HepG2 (cell line): Measurements from ENCODE around the gene RGS2. TPM values are rescaled to one million over a fixed set of nuclear protein-coding genes. Genes with fewer than 3 reads are reported as not detected.

Experiments
- ATAC-seq: fragments of 200-7000 bp; cut with Tn5 transposase; 3 replicates; pipeline ENCODE4 v1.9.1; 2020; ENCODE audit warnings: mild to moderate bottlenecking, moderate library complexity
- BruUV-seq: library from RNA; stranded (reverse); fragments of 400-500 nt; replicated peaks from 2 replicates; lab custom pipeline; 2021; lab: Mats Ljungman, UMichigan
- CTCF ChIA-PET: fragments of 300-600 bp; formaldehyde crosslinking; extraction: SDS; loops from one replicate; lab custom pipeline; 2021; ENCODE audit warnings: low total read pairs, inconsistent platforms, low intra/inter-chr PET ratio; lab: Yijun Ruan, JAX
- POLR2A ChIA-PET: fragments of 350-600 bp; sonication (Branson Sonifier 250); formaldehyde crosslinking; loops from one replicate; lab custom pipeline; 2020; ENCODE audit warnings: antibody characterized with exemption, inconsistent platforms; lab: Yijun Ruan, JAX
- DNase-seq: peaks from one replicate; pipeline ENCODE4 v3.0.0-alpha.2; 2015; ENCODE audit warnings: low spot score
- FAIRE-seq: peaks from 3 replicates; lab custom pipeline; 2011; peaks lifted over from hg19 to GRCh38; lab: Jason Lieb, UNC
- H2AFZ ChIP-seq: one replicate; pipeline ENCODE4 v1.6.1; 2011; ENCODE audit warnings: low read length, inconsistent platforms
- H3K27ac ChIP-seq: fragments of 300-600 bp; 3 replicates; pipeline ENCODE4 v1.8.0; 2011; ENCODE audit warnings: mixed run types, mild to moderate bottlenecking, mixed read lengths, low read length, inconsistent platforms; ENCODE audit not compliant: insufficient read depth; ENCODE audit errors: extremely low read length
- H3K27me3 ChIP-seq, 2 experiments: fragments of 200-600 bp in 1 of 2; 2 replicates in 1 of 2; 3 replicates in 1 of 2; pipeline versions ENCODE4 v1.6.0 to v1.8.0; 2011; ENCODE audit warnings: low read length in 2 of 2, mild to moderate bottlenecking in 2 of 2, moderate library complexity in 2 of 2, inconsistent platforms in 1 of 2; ENCODE audit not compliant: insufficient read depth in 2 of 2, control insufficient read depth in 1 of 2
- H3K36me3 ChIP-seq, 2 experiments: fragments of 200-600 bp in 1 of 2; replicated peaks in 1 of 2; 2 replicates in 1 of 2; 3 replicates in 1 of 2; pipeline versions ENCODE4 v1.5.1 to v1.8.0; 2011; ENCODE audit warnings: low read length in 2 of 2, inconsistent platforms in 1 of 2; ENCODE audit not compliant: insufficient read depth in 2 of 2, control insufficient read depth in 1 of 2
- H3K4me1 ChIP-seq: 2 replicates; pipeline ENCODE4 v1.5.1; 2012; ENCODE audit warnings: low read length, inconsistent platforms; ENCODE audit not compliant: insufficient read depth
- H3K4me2 ChIP-seq: 2 replicates; pipeline ENCODE4 v1.6.0; 2011; ENCODE audit warnings: low read depth, low read length, inconsistent platforms
- H3K4me3 ChIP-seq, 3 experiments: fragments of 200-600 bp in 1 of 3; sonication (generic), shearing (Covaris generic) in 1 of 3; replicated peaks in 1 of 3; 2 replicates each; pipeline ENCODE4 v1.5.1; 2011 to 2016; ENCODE audit warnings: low read length in 3 of 3, inconsistent platforms in 2 of 3, low read depth in 2 of 3, mild to moderate bottlenecking in 2 of 3, control low read depth in 1 of 3, mixed read lengths in 1 of 3; ENCODE audit not compliant: insufficient read depth in 1 of 3
- H3K79me2 ChIP-seq: one replicate; pipeline ENCODE4 v1.6.1; 2011; ENCODE audit warnings: low read length, inconsistent platforms; ENCODE audit not compliant: insufficient read depth
- H3K9ac ChIP-seq: 2 replicates; pipeline ENCODE4 v1.6.0; 2011; ENCODE audit warnings: mild to moderate bottlenecking, low read depth, low read length, inconsistent platforms; ENCODE audit not compliant: insufficient read depth
- H3K9me3 ChIP-seq: 2 replicates; pipeline ENCODE4 v1.5.1; 2012; ENCODE audit warnings: mild to moderate bottlenecking, low read length
- H4K20me1 ChIP-seq: 2 replicates; pipeline ENCODE4 v1.6.0; 2011; ENCODE audit warnings: inconsistent platforms, mild to moderate bottlenecking, low read length, moderate library complexity; ENCODE audit not compliant: insufficient read depth
- BHLHE40 ChIP-seq: IDR thresholded peaks from 2 replicates; pipeline ENCODE4 v1.6.1; 2011; ENCODE audit warnings: low read length, improper control_type of control experiment
- DNMT1 ChIP-seq: sonication (generic); formaldehyde crosslinking; IDR thresholded peaks from 2 replicates; pipeline ENCODE4 v1.5.1; 2020; ENCODE audit warnings: mild to moderate bottlenecking, missing genetic modification reagents
- ISX ChIP-seq: sonication (generic); formaldehyde crosslinking; conservative IDR thresholded peaks from 2 replicates; pipeline ENCODE4 v1.5.0; 2020; ENCODE audit warnings: missing genetic modification reagents
- KDM2A ChIP-seq: sonication (generic); formaldehyde crosslinking; IDR thresholded peaks from 2 replicates; pipeline ENCODE4 v1.4.0; 2020; ENCODE audit warnings: low read depth, missing genetic modification reagents, borderline replicate concordance
- MBNL3 ChIP-seq: fragments of 250-450 bp; sonication (Bioruptor Pico); conservative IDR thresholded peaks from 2 replicates; pipeline ENCODE4 v1.8.0; 2022; ENCODE audit warnings: mild to moderate bottlenecking, inconsistent platforms
- PLRG1 ChIP-seq: fragments of 450-650 bp; conservative IDR thresholded peaks from 2 replicates; pipeline ENCODE4 v1.6.1; 2016
- POLR2AphosphoS2 ChIP-seq: IDR thresholded peaks from 2 replicates; pipeline ENCODE4 v1.6.1; 2011; ENCODE audit warnings: low read depth, low read length, improper control_type of control experiment
- SAFB2 ChIP-seq: sonication (generic); formaldehyde crosslinking; IDR thresholded peaks from 2 replicates; pipeline ENCODE4 v1.5.1; 2020; ENCODE audit warnings: missing genetic modification reagents, low read depth, mild to moderate bottlenecking, borderline replicate concordance
- SOX6 ChIP-seq, 2 experiments: fragments of 450-650 bp in 1 of 2; sonication (generic) in 1 of 2; formaldehyde crosslinking in 1 of 2; IDR thresholded peaks; 2 replicates each; pipeline versions ENCODE4 v1.4.0 to v1.6.1; 2017 to 2020; ENCODE audit warnings: antibody characterized with exemption in 1 of 2, mild to moderate bottlenecking in 1 of 2, missing genetic modification reagents in 1 of 2
- TSC22D2 ChIP-seq: sonication (generic); formaldehyde crosslinking; IDR thresholded peaks from 2 replicates; pipeline ENCODE4 v1.5.1; 2020; ENCODE audit warnings: missing genetic modification reagents, mild to moderate bottlenecking, borderline replicate concordance
- YY1 ChIP-seq: IDR thresholded peaks from 2 replicates; pipeline ENCODE4 v1.6.1; 2011; ENCODE audit warnings: low read length, low read depth, moderate library complexity, mild to moderate bottlenecking; ENCODE audit not compliant: insufficient read depth, insufficient replicate concordance
- ZFYVE20 ChIP-seq: sonication (generic); formaldehyde crosslinking; IDR thresholded peaks from 2 replicates; pipeline ENCODE4 v1.8.0; 2023; ENCODE audit warnings: low read depth, mild to moderate bottlenecking, moderate library complexity, missing genetic modification reagents, borderline replicate concordance
- ZMYM3 ChIP-seq: sonication (generic); formaldehyde crosslinking; IDR thresholded peaks from 2 replicates; pipeline ENCODE4 v1.5.1; 2020; ENCODE audit warnings: mild to moderate bottlenecking, missing genetic modification reagents
- ZNF792 ChIP-seq: IDR thresholded peaks from 2 replicates; pipeline ENCODE4 v1.6.1; 2016
- ZSCAN12 ChIP-seq: sonication (generic); formaldehyde crosslinking; IDR thresholded peaks from 2 replicates; pipeline ENCODE4 v1.9.0; 2021; ENCODE audit warnings: mild to moderate bottlenecking, missing genetic modification reagents
- WGBS: methylation state at CpG from one replicate; pipeline ENCODE4 v1.1.6; 2017; ENCODE audit warnings: low lambda C conversion rate; 5-methylcytosine and 5-hydroxymethylcytosine counted together
- in situ Hi-C: cut with HindIII; loops from 2 replicates; pipeline ENCODE4 v1.10.0; 2017; ENCODE audit warnings: low pct_unique_long_range_greater_than_20kb; ENCODE audit not compliant: extremely low pct_ligation_motif_present
- intact Hi-C: fragments of 100-400 bp; cut with micrococcal nuclease; formaldehyde crosslinking; loops from one replicate; pipeline ENCODE4 v1.10.0; 2022; ENCODE audit not compliant: unreplicated experiment
- polyA plus RNA-seq, 8 experiments: library from polyadenylated mRNA; depleted of rRNA in 3 of 8; stranded (reverse) in 7 of 8; unstranded in 1 of 8; fragments of >200 nt; fragmentation: Illumina TruSeq in 4 of 8; extraction: Trizol in 4 of 8; gene quantifications; 2 replicates each; pipeline versions ENCODE4 v1.2.1 to v1.2.3, GENCODE V29; 2011 to 2016; ENCODE audit warnings: low read depth in 4 of 8, missing spikeins in 1 of 8, mixed read lengths in 1 of 8; ENCODE audit not compliant: insufficient read depth in 1 of 8
- total RNA-seq, 5 experiments: library from RNA; depleted of rRNA; stranded (reverse); fragments of >200 nt; fragmentation: Illumina TruSeq; extraction: Trizol; gene quantifications; 2 replicates each; pipeline ENCODE4 v1.2.3, GENCODE V29; 2016; ENCODE audit warnings: low read depth in 1 of 5
- TF ChIP-seq, protein P1 (sequence below): sonication (generic); formaldehyde crosslinking; IDR thresholded peaks from 2 replicates; pipeline ENCODE4; 2020; ENCODE audit warnings: missing genetic modification reagents, mild to moderate bottlenecking, borderline replicate concordance
- TF ChIP-seq, protein P2 (sequence below): sonication (generic); formaldehyde crosslinking; IDR thresholded peaks from 2 replicates; pipeline ENCODE4 v1.8.0; 2022; ENCODE audit warnings: missing genetic modification reagents, mild to moderate bottlenecking, inconsistent platforms, borderline replicate concordance
- TF ChIP-seq, protein P3 (sequence below): sonication (generic); formaldehyde crosslinking; IDR thresholded peaks from 2 replicates; pipeline ENCODE4 v1.4.0; 2020; ENCODE audit warnings: missing genetic modification reagents
- TF ChIP-seq, protein P4 (sequence below): sonication (generic); formaldehyde crosslinking; IDR thresholded peaks from 2 replicates; pipeline ENCODE4 v1.4.0; 2020; ENCODE audit warnings: missing genetic modification reagents, low read depth, mild to moderate bottlenecking, borderline replicate concordance

Gene RGS2
- total and polyA plus RNA-seq, 2 of the 13 experiments (the other 11 are each of a cell fraction or from before 2014, with no cell fraction given) = 0.64 to 1.4 TPM

DNA sequence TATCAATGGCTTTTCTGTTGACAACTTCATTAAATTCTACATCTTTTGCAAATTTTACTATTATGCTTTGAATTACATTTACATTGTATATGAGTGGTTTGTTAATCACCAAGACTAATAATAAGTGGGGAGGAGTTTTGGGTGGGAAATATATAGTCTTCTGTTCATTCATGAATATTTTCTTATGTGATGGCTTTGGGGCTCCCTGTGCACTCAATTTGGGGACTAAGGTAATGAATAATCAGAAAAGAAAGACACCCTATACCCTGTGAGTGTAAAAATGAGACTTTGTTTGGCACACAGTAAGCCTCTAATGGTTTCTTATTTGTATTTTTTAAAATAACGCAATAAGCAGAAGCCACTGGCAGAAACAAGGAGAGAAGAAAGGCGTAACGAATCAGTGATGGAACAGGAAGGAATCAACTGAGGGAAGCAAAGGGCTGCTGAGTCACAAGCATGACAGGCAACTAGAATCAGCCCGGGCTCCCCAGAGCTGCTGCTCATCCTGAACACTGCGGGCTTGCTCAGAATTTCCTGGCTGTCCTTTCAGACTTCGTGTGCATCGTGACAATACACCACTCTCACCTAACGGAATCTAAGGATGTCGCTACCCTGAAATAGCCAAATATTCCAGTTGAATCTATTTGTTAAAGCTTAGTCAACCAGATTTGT, 20.8 kb upstream of the RGS2 start:
- no peaks in the 10 kb centered on the region for H3K36me3 ChIP-seq
- intact Hi-C loops = no loop called here
- no peaks in the 10 kb centered on the region for H3K9me3 ChIP-seq
- TF ChIP-seq PLRG1 (no peak), ISX (CRISPR knock-in tag) (no peak), SAFB2 (CRISPR knock-in tag) (no peak), KDM2A (CRISPR knock-in tag) (no peak), ZNF792 (no peak), DNMT1 (CRISPR knock-in tag) (no peak), ZMYM3 (CRISPR knock-in tag) (no peak), ZFYVE20 (CRISPR knock-in tag) (no peak), MBNL3 (CRISPR knock-in tag) (no peak), POLR2AphosphoS2 (no peak), TSC22D2 (CRISPR knock-in tag) (no peak), ZSCAN12 (CRISPR knock-in tag) (no peak), YY1 (no peak), BHLHE40 (no peak), SOX6 (IDR thresholded peaks at IDR 0.05) (no peak), SOX6 (CRISPR knock-in tag; IDR thresholded peaks at IDR 0.05) (no peak)
- TF ChIP-seq, protein P1, sequence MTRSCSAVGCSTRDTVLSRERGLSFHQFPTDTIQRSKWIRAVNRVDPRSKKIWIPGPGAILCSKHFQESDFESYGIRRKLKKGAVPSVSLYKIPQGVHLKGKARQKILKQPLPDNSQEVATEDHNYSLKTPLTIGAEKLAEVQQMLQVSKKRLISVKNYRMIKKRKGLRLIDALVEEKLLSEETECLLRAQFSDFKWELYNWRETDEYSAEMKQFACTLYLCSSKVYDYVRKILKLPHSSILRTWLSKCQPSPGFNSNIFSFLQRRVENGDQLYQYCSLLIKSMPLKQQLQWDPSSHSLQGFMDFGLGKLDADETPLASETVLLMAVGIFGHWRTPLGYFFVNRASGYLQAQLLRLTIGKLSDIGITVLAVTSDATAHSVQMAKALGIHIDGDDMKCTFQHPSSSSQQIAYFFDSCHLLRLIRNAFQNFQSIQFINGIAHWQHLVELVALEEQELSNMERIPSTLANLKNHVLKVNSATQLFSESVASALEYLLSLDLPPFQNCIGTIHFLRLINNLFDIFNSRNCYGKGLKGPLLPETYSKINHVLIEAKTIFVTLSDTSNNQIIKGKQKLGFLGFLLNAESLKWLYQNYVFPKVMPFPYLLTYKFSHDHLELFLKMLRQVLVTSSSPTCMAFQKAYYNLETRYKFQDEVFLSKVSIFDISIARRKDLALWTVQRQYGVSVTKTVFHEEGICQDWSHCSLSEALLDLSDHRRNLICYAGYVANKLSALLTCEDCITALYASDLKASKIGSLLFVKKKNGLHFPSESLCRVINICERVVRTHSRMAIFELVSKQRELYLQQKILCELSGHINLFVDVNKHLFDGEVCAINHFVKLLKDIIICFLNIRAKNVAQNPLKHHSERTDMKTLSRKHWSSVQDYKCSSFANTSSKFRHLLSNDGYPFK = no peak
- TF ChIP-seq, protein P2, sequence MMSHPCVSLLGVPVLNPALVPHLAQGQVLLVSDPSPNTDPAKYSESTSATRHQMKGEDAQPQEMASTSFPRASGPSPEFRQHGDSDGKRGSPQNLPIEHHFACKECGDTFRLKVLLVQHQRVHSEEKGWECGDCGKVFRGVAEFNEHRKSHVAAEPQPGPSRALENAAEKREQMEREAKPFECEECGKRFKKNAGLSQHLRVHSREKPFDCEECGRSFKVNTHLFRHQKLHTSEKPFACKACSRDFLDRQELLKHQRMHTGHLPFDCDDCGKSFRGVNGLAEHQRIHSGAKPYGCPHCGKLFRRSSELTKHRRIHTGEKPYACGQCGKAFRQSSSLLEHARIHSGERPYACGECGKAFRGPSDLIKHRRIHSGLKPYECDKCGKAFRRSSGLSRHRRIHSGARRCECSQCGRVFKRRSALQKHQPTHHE = no peak
- TF ChIP-seq, protein P3, sequence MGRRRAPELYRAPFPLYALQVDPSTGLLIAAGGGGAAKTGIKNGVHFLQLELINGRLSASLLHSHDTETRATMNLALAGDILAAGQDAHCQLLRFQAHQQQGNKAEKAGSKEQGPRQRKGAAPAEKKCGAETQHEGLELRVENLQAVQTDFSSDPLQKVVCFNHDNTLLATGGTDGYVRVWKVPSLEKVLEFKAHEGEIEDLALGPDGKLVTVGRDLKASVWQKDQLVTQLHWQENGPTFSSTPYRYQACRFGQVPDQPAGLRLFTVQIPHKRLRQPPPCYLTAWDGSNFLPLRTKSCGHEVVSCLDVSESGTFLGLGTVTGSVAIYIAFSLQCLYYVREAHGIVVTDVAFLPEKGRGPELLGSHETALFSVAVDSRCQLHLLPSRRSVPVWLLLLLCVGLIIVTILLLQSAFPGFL (CRISPR knock-in tag) = no peak
- TF ChIP-seq, protein P4, sequence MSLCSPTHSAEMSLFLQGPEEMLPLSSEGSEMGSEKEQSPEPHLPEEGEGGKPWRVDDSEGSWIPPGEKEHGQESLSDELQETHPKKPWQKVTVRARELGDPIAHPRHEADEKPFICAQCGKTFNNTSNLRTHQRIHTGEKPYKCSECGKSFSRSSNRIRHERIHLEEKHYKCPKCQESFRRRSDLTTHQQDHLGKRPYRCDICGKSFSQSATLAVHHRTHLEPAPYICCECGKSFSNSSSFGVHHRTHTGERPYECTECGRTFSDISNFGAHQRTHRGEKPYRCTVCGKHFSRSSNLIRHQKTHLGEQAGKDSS (CRISPR knock-in tag) = no peak
- 26% methylated on average over 9 of the region's 9 CpGs for WGBS
- ATAC-seq (peak; percentile 40; the same call in 1 of the 3 replicates), DNase-seq (no peak), FAIRE-seq (no peak)
- no peak overlapping the region for H3K4me3 ChIP-seq
- no peak overlapping the region for H3K27ac ChIP-seq
- no peaks in the 10 kb centered on the region for H3K4me1 ChIP-seq
- H3K27me3 ChIP-seq = no peaks in the 10 kb centered on the region; a peak in 1 of 5 replicates
- H2AFZ ChIP-seq = no peak overlapping the region
- in situ Hi-C loops = no loop called here
- BruUV-seq = no TSS peak
- no peaks in the 10 kb centered on the region for H4K20me1 ChIP-seq
- H3K9ac ChIP-seq = no peak overlapping the region
- ChIA-PET POLR2A (no interaction called here), CTCF (no interaction called here)
- no peaks in the 10 kb centered on the region for H3K79me2 ChIP-seq
- no peak overlapping the region for H3K4me2 ChIP-seq
